Stimulated activated CD4-positive, alpha-beta T cell treated with anti-CD3 and anti-CD28 coated beads, TNF-alpha, amount 100 ng/mL, for 48 hours (primary cell): ENCODE measurements around the gene TOP1.

ENCODE experiments used
- DNase-seq, 3 donors: peaks; one replicate each; pipeline ENCODE4 v3.0.0-alpha.2; 2020; ENCODE audit warnings: low read depth in 3 of 3

TOP1 gene

GRCh38 chr20:41037179-41037578 lies 8.6 kb downstream of the TOP1 start:
- no peak for DNase-seq

- DNase-seq, result no peak
Observed at GRCh38 chr20:41038149-41038877, 9.7 kb downstream of the TOP1 start.

- DNase-seq, result no peak
Observed at GRCh38 chr20:41038878-41039404, 10.3 kb downstream of the TOP1 start.

GRCh38 chr20:41040855-41041254 lies 12.2 kb downstream of the TOP1 start:
- DNase-seq, result no peak

- no peak for DNase-seq
Observed at GRCh38 chr20:41041693-41042092, 13.1 kb downstream of the TOP1 start.

GRCh38 chr20:41044409-41045062 lies 15.9 kb downstream of the TOP1 start:
- DNase-seq, result no peak

- DNase-seq, result no peak
Observed at GRCh38 chr20:41045671-41046070, 17.0 kb downstream of the TOP1 start.

GRCh38 chr20:41046716-41047115 lies 18.1 kb downstream of the TOP1 start:
- DNase-seq, result no peak

- DNase-seq, result no peak
Observed at GRCh38 chr20:41047279-41047974, 18.8 kb downstream of the TOP1 start.

- no peak for DNase-seq
Observed at GRCh38 chr20:41047975-41048305, 19.3 kb downstream of the TOP1 start.

- DNase-seq, result no peak
Observed at GRCh38 chr20:41048461-41049301, 20.1 kb downstream of the TOP1 start.

- no peak for DNase-seq
Observed at GRCh38 chr20:41049451-41049850, 20.8 kb downstream of the TOP1 start.

- DNase-seq, result no peak
Observed at GRCh38 chr20:41050361-41051008, 21.9 kb downstream of the TOP1 start.

- no peak for DNase-seq
Observed at GRCh38 chr20:41051009-41051825, 22.6 kb downstream of the TOP1 start.

- DNase-seq, result no peak
Observed at GRCh38 chr20:41052742-41053419, 24.3 kb downstream of the TOP1 start.

GRCh38 chr20:41054070-41054846 lies 25.6 kb downstream of the TOP1 start:
- no peak for DNase-seq

- DNase-seq, result no peak
Observed at GRCh38 chr20:41054847-41055230, 26.2 kb downstream of the TOP1 start.

- DNase-seq, result no peak
Observed at GRCh38 chr20:41055679-41056078, 27.1 kb downstream of the TOP1 start.

GRCh38 chr20:41057999-41058673 lies 29.5 kb downstream of the TOP1 start:
- no peak for DNase-seq
